ENCODE results near the gene CHST7.

CHST7 gene

GRCh38 chrX:46580613-46581012 lies 7.0 kb downstream of the CHST7 start:
- TF ChIP-seq CTCF (IDR thresholded peaks at IDR 0.05; ENCODE audit: control insufficient read depth, extremely low read depth, insufficient read depth), result no peak
- H3K4me3 ChIP-seq (ENCODE audit: low read depth, low read length), result no peak overlapping the region
- no peak for DNase-seq (ENCODE audit: low read depth)

- no peak for DNase-seq (ENCODE audit: low read depth)
- no peak overlapping the region for H3K4me3 ChIP-seq (ENCODE audit: low read depth, low read length)
- TF ChIP-seq CTCF (IDR thresholded peaks at IDR 0.05; ENCODE audit: control insufficient read depth, extremely low read depth, insufficient read depth), result no peak
Observed at GRCh38 chrX:46582325-46582724, 8.8 kb downstream of the CHST7 start.

- no peak for DNase-seq (ENCODE audit: low read depth)
- TF ChIP-seq CTCF (IDR thresholded peaks at IDR 0.05; ENCODE audit: control insufficient read depth, extremely low read depth, insufficient read depth), result no peak
- H3K4me3 ChIP-seq (ENCODE audit: low read depth, low read length), result no peak overlapping the region
Observed at GRCh38 chrX:46582966-46583365, 9.4 kb downstream of the CHST7 start.

GRCh38 chrX:46584736-46585135 lies 11.2 kb downstream of the CHST7 start:
- TF ChIP-seq CTCF (IDR thresholded peaks at IDR 0.05; ENCODE audit: control insufficient read depth, extremely low read depth, insufficient read depth), result no peak
- H3K4me3 ChIP-seq (ENCODE audit: low read depth, low read length), result no peak overlapping the region
- DNase-seq (ENCODE audit: low read depth), result no peak

GRCh38 chrX:46587158-46587557 lies 13.6 kb downstream of the CHST7 start:
- DNase-seq (ENCODE audit: low read depth), result no peak
- H3K4me3 ChIP-seq (ENCODE audit: low read depth, low read length), result no peak overlapping the region
- no peak for TF ChIP-seq CTCF (IDR thresholded peaks at IDR 0.05; ENCODE audit: control insufficient read depth, extremely low read depth, insufficient read depth)

GRCh38 chrX:46587753-46588171 lies 14.2 kb downstream of the CHST7 start:
- H3K4me3 ChIP-seq (ENCODE audit: low read depth, low read length), result no peak overlapping the region
- no peak for TF ChIP-seq CTCF (IDR thresholded peaks at IDR 0.05; ENCODE audit: control insufficient read depth, extremely low read depth, insufficient read depth)
- DNase-seq (ENCODE audit: low read depth), result no peak

- no peak for TF ChIP-seq CTCF (IDR thresholded peaks at IDR 0.05; ENCODE audit: control insufficient read depth, extremely low read depth, insufficient read depth)
- DNase-seq (ENCODE audit: low read depth), result no peak
- no peak overlapping the region for H3K4me3 ChIP-seq (ENCODE audit: low read depth, low read length)
Observed at GRCh38 chrX:46588263-46588662, 14.7 kb downstream of the CHST7 start.
